GM12873 (cell line): ENCODE measurements around the gene PACS1.

Experiments used
- TF ChIP-seq, protein P1 (sequence below): IDR thresholded peaks from 2 replicates; pipeline ENCODE4 v1.5.1; 2012; ENCODE audit warnings: low read depth, mild to moderate bottlenecking, moderate library complexity, low read length, control low read depth; ENCODE audit not compliant: insufficient read depth; ENCODE audit errors: missing control alignments

PACS1 gene

DNA sequence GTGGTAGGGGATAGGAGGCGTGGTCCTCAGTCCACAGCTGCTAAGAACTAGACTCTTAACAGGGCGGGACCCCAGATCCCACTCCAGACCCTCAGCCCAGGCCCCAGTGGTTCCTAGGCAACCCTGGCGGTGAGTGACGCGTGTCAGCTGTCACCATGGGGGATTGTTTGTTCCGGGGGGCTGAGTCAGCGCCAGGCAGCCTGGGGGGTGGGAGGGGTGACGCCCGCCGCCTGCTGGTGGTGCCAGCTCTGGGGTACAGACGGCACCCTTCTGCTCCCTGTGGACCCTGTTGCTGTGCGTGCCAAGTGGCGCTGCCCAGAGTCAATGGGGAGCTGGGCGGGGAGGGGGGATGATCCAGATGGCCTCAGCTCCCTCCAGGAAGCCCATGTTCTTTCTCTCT, 210.4 kb downstream of the PACS1 start:
- TF ChIP-seq, protein P1, sequence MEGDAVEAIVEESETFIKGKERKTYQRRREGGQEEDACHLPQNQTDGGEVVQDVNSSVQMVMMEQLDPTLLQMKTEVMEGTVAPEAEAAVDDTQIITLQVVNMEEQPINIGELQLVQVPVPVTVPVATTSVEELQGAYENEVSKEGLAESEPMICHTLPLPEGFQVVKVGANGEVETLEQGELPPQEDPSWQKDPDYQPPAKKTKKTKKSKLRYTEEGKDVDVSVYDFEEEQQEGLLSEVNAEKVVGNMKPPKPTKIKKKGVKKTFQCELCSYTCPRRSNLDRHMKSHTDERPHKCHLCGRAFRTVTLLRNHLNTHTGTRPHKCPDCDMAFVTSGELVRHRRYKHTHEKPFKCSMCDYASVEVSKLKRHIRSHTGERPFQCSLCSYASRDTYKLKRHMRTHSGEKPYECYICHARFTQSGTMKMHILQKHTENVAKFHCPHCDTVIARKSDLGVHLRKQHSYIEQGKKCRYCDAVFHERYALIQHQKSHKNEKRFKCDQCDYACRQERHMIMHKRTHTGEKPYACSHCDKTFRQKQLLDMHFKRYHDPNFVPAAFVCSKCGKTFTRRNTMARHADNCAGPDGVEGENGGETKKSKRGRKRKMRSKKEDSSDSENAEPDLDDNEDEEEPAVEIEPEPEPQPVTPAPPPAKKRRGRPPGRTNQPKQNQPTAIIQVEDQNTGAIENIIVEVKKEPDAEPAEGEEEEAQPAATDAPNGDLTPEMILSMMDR: no peak

DNA sequence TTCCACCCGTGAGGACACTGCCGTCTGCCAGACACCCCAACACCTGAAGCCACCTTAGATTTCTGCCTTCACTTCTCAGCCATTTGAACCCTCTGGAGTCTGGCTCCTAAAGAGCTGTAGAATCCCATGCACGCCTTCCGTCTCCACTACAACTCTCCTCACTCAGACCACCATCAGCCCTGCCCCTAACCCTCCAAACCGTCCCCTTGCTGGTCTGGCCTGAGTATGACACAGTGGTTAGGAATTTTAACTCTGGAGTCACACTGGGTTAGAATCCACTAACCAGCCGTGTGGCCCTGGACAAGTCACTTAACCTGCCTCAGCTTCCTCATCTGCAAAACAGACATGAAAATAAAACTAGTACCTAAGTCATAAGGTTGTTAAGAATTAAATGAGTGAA, 210.9 kb downstream of the PACS1 start:
- TF ChIP-seq, protein P1: no peak

DNA sequence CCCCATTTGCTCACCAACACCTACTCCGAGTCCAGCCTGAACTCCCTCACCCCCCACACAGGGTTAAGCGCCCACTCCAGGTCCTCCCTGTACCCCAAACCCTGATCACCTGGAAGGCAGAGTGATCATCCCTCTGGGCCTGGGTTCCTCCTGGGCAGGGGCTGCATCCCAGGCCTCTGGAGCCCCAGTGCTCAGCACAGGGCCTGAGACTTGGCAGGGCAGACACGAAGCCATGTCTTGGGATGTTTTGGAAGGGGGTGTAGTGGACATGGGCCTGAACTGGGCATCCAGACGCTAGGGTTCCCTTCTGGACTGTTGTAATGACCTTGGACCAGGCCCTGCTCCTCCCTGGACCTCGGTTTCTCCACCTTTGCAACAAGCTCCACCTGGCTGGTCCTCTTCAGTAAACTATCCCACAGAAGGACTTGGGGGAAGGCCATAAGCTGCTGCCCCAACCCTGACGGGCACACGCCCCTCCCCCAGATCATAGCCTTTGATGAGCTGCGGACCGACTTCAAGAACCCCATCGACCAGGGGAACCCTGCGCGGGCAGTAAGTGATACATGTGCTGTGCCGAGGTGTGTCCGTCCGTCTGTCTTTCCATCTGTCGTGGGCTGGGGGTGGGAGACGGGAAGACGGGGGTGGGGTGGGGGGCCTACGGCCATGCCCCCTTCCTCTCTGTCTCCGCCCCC, 211.8 kb downstream of the PACS1 start:
- TF ChIP-seq, protein P1: no peak

DNA sequence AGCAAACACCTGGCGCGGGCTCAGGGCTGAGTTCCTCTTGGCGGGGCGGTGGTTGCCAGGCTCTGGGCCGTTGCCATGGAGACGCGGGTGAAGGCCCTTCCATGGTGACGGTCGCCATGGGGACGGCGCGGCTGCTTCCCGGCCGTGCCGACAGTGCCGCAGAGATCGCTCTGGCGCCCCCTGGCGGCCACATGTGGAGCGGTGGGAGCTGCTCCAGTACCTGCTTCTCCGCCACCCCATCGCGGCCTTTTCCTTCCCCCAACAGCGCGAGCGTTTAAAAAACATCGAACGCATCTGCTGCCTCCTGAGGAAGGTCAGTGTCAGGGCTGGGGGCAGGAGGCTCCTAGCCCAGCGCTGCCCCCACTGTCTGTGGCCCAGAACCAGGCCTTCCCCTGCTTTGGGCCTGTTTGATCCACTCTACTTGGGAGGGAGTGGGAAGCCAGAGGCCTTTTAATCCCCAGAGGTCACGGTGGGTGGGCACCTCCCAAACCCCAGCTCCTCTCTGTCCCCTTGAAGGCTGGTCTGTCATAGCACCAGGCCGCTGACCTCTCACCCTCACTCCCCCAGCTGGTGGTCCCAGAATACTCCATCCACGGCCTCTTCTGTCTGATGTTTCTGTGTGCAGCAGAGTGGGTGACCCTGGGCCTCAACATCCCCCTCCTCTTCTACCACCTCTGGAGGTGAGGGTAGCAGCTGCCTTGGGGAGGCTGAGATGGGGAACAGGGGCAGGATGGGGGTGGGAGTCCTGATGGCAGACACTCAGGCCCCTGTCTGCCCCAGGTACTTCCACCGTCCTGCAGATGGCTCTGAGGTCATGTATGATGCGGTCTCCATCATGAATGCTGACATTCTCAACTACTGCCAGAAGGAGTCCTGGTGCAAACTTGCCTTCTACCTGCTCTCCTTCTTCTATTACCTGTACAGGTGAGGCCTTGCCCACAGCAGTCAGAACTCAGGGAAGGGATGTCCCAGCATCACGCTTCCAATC, 212.7 kb downstream of the PACS1 start:
- TF ChIP-seq, protein P1: peak; percentile 97

DNA sequence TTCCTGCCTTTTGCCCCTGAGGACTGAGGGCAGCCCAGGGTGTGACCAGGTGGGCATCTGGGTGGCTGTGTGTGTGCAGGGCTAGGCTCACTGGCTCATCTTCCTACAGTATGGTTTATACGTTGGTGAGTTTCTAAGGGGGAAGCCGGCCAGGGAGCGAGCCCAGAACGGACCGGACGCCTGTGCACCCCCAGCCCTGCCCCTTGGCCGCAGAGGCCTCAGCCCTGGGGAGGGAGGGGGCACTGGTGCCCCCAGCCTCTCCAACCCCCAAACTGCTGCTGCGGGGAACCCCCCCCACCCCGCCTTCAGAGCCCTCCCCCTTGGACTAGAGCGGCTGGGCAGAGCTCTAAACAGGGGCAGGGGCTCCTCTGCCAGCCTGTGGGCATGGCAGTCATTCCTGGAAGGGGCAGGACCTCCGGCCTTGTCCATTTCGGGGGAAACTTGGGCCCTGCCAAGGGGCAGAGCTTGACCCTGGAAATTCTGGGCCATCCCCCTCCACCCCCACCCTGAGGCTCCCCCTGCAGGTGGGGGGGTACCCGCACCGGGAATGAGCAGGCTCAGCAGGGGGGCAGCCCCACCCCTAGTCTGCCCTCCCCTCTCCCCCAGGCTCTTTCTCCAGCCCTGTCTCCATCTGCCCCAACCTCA, 213.5 kb downstream of the PACS1 start:
- TF ChIP-seq, protein P1: peak; percentile 6

DNA sequence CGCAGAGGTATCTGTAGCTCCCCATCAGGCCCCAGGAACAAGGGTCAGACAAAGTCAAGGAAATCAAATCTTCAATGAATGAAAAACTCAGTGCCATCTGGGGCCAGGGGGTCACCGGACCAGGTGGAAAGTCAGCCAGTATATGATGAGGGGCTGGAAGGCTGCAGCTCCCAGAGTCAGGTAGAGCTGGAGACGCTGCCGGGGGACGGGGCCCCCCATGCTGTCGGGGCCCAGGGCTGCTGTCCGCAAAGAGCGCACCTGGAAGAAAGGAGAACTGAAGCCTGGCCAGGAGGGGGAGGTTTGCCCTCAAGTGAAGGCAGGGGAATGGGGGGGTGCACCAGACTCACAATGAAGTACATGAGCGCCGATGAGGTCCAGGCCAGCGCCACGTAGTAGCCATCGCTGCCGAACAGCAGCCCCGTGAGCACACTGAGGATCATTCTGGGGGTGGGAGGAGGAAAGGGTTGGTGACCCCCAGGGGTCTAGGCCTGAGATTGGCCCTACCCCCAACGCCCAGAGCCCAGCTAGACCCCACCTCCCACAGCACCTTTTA, 214.5 kb downstream of the PACS1 start:
- TF ChIP-seq, protein P1: no peak

DNA sequence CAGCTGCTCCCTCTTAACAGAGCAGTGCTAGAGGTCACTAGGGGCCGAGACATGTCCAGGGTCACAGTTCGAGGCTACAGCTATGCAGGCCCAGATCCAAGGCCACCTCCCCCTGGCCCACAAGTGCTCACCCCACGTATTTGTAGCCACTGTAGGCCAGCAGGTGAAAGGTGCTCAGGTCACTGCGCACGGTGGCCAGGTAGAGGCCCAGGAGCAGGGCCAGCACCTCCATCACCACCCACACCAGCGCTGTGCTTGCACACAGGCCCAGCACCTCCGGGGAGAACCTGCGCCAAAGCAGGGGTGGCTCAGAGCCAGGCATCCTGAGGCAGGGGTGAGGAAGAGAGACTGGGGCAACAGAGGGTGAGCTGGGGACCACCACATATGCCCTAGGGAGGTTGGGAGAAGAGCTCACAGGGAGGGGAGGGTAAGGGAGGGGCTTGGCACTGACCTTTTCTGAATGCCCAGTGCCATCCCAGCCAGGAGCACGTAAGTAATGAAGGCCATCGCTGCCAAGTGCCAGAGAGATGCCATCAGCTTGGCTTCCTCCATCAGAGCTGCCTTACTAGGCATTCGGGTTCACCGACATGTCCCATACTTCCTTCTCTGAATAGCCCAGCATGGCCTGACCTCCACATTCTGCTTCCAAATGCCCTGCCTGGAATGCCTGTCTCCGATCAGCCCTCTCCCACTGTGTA, 215.3 kb downstream of the PACS1 start:
- TF ChIP-seq, protein P1: no peak
